SW480 (cell line): ENCODE measurements around the gene ELMO3.

ENCODE experiments used
- DNase-seq: peaks from one replicate; pipeline ENCODE4 v3.0.0-alpha.2; 2016; ENCODE audit warnings: low spot score

Gene ELMO3

DNA sequence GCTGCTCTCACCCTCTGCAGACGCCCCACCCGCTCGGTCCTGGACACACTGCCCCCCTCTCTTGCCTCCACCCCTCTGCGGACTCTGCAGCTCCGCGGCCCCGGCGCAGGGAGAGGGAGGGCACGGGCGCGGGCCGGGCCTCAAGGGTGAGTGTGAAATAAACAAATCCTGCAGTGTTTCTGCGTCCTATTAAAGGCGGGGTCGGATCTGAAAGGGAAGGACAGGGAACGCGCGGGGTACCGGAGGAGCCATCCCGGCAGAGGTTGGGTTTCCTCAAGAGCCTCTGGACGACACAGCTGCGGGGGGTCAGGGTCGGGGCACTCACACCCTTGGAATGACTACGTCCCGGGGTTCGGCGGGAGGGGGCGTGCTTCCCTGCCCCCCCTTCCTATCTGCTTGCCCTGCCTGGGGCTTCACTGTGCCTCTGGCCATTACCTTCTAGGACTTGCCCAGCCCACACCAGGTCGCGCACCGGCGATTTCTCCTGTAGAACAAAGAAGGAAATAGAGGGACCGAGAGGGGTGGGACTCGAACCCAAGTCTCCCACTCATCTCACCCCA lies 34.9 kb upstream of the ELMO3 start:
- no peak for DNase-seq

DNA sequence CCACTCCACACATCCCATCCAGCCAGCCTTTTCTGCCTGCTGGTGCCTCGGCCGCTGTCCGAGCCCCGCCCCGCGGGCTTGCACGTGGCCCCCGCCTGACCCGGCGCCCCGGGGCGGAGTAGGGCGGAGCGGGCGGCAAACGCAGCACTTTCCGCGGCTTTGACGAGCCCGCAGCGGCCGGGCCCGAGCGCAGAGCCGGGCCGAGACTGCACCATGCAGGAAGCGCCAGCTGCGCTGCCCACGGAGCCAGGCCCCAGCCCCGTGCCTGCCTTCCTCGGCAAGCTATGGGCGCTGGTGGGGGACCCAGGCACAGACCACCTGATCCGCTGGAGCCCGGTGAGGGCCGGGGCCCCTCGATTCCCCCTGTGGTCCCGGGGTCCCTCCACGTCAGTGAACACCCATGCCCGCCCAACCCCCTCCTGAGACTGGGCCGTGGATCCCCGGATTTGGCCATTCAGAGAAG lies 34.3 kb upstream of the ELMO3 start, which contains the start of gene HSF4:
TSS of gene HSF4 (plus strand) at position 147 of the 463 bp plus-strand sequence. CDS start at position 214, 67 bp downstream.
- no peak for DNase-seq

DNA sequence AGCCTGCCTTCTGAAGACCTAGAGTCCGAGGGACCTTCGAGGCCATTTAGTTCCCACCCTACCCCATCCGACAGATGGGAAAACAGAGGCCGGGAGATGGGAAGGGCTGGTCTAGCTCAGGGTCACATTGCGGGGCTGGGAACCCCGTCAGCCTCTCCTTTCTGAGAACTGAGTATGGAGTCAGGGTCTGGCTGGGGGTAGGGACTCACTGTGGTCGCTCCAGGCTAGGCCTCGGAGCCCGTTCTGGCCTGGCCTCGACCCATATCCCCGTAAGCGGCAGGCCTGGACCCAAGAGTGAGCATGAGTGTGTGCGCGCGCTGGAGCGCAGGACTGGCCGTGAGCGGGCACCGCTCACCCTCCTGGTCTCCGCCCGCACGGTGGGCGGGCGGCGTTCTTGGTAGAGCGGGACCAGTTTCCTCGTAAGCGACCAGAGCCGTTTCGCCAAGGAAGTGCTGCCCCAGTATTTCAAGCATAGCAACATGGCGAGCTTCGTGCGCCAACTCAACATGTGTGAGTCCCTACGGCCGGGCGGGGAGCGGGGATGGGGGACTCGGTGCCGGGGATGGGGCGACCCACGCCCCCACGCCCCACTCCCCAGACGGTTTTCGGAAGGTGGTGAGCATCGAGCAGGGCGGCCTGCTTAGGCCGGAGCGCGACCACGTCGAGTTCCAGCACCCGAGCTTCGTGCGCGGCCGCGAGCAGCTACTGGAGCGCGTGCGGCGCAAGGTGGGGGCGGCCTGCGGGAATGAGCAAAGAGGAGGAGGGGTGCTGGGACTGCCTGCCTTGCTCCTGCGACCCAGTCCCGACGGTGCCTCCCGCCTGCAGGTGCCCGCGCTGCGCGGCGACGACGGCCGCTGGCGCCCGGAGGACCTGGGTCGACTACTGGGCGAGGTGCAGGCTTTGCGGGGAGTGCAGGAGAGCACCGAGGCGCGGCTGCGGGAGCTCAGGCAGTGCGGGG lies 33.5 kb upstream of the ELMO3 start:
- no peak for DNase-seq

DNA sequence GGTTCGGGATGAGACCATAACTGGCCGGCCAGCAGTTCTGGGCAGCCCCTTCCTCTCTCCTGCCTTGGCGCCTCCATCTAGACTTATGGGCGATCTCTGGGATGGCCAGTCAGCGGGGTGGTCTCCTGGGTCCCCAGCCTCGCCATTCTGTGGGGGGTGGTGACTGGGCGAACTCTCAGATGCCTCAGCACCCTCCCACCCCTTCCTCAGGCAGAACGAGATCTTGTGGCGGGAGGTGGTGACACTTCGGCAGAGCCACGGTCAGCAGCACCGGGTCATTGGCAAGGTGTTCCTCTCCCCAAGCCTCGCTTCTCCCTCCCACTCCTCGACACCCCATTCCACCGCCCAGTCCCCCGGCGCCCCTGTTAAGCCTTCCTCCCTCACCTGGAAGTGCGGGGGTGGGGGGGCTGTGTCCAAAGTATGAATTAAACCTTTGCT lies 32.8 kb upstream of the ELMO3 start:
- no peak for DNase-seq

DNA sequence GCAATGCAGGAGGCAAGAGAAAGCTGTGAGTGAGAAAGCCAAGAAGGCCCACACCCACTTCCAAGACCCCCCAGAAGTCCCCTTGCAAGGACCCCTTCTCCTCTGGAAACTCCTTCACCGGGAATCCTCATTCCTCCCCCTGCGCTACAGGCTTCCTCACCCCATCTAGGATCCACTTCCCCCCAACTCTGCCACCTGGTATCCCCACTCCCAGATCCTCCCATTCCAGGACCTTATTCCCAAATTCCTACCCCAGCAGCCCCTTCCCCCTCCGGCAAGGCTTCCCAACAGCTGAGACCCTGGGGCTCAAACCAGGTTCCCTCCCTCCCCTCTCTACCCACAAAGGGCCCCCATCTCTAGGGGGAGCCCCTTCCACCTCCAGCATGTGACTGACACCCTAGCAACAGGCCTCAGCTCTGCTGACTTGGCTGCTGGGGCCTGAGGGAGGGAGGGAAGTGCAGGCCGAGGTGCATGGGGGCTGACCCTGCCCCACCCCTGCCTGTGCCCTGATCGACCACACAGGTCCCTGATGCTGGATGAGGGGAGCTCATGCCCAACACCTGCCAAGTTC lies 32.2 kb upstream of the ELMO3 start:
- no peak for DNase-seq

DNA sequence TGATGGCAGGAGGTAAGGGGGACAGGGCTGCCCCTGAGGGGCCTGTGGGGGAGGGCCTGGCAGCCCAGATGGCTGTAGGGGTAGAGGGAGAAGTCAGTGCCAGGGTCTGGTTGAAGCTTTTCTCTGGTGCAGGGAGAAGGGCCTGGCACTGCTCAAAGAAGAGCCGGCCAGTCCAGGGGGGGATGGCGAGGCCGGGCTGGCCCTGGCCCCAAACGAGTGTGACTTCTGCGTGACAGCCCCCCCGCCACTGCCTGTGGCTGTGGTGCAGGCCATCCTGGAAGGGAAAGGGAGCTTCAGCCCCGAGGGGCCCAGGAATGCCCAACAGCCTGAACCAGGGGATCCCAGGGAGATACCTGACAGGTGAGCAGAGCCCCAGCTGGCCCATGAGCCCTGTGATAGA lies 31.3 kb upstream of the ELMO3 start:
- DNase-seq = no peak

DNA sequence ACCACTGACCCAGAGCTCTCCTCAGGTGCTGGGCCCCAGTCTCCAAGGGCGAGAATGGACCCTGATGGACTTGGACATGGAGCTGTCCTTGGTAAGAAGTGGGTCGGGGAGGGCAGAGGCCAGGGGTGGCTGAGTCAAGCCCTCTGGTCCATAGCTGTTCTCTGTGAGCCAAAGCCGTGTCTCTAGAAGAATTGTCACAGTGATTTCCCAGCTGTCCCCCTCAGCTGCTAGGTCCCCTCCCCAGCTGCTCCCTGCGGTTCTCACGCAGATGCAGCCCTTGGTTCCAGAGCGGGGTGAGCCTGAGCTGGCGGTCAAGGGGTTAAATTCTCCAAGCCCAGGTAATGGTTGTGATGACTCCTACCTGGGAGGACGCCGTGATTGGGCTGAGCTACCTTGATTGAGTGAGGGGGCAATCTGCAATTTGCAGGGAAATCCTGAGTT lies 29.9 kb upstream of the ELMO3 start:
- DNase-seq = no peak

DNA sequence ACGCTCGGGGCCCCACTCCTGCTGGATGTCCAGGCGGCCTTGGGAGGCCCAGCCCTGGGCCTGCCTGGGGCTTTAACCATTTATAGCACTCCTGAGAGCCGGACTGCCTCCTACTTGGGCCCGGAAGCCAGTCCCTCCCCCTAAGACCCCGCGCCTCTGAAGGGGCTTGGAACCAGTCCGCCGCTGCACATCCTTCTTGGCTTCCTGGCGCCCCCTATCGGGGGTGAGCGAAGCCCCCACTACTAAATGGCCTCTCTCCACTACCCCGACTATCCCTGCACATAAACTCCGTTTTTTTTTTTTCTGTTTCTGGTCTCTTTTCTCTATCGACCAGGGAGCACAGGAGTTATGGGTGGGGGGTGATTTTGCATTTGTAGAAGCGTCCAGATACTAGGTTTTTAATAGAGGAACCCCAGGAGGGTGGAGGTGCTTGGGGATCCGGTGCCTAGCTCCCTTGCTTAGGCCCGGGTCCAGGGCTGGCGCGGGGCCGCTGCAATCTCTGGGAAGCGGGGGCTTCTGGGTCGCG lies 29.2 kb upstream of the ELMO3 start:
- no peak for DNase-seq

DNA sequence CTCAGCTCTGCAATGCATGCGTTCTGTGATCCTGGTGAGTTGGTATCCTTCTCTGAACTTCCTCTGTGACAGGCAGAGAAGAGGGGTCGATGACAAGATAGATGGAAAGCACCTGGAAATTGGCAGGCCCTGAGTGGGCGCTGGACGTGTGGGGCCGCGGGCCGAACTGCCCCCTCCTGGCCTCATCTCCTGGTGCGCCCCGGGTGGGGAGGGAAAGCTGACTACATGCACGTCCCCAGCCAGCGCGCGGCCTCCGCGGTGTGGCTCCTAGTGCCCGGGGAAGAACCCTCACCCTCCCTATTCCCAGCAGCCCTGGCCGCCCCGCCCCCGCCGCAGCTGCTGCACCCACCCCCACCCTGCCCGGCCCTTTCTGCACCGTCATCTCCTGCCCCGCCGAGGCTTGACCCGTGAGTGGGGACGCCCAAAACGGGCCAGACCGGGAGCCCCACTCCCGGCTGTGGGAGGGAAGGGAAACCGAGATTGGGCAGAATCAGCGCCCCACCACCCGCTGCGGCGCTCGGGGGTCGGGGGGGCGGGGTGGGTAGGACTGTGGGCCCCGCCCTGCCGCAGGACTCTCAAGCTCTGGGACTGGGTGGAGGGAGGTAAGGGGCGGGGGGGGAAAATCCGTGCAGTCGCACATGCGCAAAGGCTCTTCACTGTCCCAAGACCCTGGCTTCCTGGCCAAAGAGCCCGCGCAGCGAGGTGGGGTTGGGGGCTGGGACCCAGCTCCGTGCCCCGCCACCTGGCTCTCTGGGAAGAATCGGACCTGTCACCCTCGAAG lies 28.6 kb upstream of the ELMO3 start, which contains the start of gene NOL3:
TSS of gene NOL3 (plus strand) at position 371 of the 781 bp plus-strand sequence.
- peak; percentile 61 for DNase-seq

DNA sequence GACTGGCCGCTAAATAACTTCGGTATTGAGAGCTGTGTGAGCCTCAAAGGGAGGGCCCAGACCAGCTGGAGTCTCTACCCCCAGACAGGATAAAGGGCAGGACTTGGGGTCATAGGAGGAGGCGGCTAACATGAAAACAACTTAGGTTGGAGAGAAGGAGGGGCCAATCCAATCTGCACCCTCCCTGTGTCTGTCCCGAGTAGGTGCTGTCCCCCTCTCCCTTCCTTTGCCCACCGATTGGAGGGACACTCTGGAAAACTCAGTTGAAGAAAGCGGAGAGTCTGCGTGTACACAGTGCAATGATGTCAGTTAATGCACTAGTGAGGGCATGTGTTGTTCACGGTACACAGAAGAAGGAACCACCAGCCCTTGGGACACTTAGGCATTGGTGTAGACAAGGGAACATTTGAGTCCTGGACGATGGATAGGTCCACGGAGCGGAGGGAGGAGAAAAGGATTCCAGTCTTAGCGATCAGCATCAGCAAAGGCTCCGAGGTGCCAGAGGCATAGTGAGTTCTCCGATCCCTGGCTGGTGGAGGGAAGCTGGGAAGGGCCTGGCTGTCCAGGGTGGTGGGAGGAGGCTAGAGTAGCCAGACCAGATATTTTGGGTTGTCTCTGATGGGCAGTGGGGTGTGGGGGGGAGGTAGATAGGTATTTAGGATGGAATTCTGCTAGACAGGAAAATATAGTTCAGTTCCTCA lies 27.8 kb upstream of the ELMO3 start:
- no peak for DNase-seq

DNA sequence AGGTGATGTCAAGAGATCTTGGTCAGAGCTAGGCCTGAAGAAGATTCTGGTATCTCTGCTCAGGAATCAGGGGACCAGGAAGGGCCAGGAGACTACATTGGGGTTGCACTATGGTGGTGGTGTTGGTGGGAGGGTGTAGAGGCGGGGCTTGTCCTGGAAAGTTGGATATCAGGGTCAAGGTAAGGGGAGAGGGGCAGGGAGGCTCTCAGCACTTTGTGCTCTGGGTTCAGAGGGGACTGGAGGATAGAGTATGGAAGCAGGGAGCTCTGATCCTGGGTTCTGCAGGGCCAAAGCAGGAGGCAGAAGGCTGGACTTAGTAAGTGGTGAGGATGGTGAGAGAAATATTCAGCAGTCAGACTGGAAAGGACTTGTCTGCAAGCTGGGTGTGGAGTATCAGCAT lies 25.6 kb upstream of the ELMO3 start:
- peak; percentile 25 for DNase-seq

DNA sequence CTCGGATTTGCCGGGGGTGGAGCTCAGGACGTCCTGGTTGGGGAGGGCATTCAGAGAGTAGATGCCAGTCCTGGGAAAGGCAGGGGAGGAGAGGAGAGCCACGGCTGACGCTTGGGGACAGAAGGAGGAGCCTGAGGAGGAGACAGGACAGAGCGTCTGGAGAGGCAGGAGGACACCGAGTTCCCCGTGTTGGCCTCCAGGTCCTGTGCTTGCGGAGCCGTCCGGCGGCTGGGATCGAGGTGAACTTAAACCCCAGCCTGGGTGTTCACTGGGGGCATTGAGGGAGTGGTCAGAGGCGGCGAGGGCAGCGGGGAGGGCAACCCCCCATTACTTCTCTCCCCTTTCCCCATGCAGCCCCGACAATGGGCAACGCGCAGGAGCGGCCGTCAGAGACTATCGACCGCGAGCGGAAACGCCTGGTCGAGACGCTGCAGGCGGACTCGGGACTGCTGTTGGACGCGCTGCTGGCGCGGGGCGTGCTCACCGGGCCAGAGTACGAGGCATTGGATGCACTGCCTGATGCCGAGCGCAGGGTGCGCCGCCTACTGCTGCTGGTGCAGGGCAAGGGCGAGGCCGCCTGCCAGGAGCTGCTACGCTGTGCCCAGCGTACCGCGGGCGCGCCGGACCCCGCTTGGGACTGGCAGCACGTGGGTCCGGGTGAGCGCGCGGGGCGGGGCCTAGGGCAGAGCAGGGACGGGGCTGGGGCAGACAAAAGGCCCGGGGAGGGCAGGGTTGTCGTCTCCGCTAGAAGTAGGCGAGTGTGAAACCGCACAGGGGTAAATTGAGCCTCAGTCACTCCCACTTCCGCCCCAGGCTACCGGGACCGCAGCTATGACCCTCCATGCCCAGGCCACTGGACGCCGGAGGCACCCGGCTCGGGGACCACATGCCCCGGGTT lies 24.9 kb upstream of the ELMO3 start:
- DNase-seq = peak; percentile 91

DNA sequence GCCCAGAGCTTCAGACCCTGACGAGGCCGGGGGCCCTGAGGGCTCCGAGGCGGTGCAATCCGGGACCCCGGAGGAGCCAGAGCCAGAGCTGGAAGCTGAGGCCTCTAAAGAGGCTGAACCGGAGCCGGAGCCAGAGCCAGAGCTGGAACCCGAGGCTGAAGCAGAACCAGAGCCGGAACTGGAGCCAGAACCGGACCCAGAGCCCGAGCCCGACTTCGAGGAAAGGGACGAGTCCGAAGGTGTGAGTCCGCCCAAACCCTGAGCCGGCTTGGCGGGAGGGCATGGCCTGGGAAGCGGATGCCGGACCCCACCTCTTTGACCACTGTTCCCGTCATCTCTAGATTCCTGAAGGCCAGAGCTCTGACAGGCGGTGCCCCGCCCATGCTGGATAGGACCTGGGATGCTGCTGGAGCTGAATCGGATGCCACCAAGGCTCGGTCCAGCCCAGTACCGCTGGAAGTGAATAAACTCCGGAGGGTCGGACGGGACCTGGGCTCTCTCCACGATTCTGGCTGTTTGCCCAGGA lies 24.2 kb upstream of the ELMO3 start:
- DNase-seq = peak; percentile 43

DNA sequence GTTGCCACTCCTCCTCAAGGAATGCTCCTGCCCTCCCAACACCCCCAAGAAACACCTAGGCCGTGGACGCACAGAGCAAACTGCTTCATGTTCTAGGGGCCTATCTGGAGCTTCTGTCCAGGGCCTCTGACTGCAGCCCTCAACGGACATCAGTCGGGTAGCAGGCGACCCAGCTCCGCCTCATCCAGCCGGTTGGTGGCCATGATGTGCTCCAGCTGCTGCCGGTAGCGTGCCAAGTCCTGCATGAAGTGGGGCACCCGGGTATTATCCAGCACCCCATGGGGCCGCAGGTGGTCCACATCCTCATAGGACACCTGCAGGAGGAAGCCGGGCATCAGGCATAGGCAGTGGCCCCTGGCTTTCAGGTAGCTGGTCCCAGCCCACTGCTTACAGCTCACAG lies 22.3 kb upstream of the ELMO3 start:
- no peak for DNase-seq

DNA sequence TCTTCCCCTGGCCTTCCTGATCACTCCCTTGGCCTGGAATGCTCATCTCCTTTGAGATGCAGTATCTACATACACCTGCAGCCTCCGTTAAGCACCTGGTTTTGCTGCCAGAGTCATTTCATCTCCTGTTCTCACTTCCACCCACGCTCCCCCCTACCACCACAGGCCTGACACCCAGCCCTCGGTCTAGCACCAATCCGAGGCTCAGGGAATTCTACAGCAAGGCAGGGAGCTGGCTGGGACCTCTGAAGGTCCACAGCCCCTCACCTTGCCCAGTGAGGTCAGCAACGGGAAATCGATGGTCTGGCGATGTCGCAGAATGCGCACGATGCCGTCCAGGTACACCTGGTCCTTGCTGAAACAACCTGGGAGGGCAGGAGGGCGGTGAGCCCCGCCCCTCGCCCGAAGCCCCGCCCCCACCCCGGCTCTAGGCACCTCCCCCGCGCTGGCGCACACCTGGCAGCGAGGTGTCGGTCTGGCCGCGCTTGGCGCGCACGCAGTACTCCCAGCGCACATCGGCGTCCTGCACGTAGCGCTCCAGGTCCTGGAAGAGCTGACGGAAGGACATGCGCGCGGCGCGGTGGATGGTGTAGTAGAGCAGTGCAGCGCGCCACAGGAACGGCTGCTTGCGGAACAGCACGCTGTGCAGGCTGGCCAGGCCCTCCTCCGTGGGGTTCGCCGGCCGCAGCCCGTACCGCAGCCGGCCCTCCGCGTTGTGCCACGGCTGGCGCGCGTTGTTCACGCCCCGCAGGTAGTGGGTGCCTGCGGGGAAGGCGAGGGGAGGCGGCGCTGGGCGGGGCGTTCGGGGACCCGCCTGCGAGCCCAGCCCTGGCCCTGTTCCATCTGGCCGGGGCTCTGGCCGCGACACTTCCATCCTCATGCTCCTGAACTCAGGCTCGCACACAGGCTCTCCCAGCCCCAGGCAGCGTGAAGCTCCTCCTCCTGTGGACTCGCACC lies 20.9 kb upstream of the ELMO3 start:
- DNase-seq = peak; percentile 94

DNA sequence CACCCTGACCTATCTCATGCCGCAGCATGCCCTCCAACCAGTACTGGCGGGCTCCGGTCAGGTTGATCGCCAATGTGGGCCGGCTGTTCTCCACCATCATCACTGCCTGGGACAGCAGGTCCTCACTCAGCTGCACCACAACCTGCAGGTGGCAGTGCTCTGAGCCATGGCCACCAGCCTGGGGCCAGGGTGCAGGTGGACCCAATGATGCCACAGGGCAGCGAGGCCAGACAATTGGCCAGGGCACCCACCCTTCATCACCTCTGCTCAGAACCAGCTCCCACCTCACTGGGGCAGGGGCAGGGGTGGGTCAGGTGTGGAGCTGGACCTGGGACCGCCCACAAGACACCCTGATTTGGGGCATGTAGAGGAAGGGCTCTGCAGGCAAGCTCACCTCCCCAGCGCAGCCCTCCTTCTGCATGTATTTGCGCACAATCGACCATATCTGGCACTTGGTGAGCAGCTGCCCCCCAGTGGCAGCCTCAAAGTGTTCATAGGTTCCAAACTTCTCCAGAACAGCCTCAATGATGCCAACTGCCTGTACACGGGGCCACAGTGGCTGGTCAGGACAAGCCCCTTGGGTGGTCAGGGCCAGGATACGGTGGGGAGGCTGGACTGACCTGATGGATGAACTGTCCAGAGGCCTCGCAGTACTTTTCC lies 19.4 kb upstream of the ELMO3 start:
- no peak for DNase-seq

DNA sequence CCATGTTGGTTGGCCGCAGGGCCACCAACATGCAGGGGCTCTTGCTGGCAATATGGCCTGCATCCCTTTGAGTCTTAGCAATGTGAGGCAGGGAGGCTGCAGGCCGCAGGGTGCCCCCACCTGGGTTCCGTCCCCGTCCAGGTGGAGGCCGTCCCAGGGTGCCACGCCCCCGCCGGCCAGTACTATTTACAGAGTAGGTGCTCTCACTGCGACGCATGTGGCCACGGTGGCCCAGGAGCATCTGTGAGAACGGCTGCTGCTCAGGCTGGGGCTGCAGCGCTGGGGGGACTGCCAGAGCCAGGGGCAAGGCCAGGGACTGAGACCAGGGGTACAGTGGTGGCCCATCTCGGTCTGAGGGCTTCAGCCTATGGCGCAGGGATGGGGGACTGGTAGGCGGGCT lies 18.8 kb upstream of the ELMO3 start:
- DNase-seq = no peak

DNA sequence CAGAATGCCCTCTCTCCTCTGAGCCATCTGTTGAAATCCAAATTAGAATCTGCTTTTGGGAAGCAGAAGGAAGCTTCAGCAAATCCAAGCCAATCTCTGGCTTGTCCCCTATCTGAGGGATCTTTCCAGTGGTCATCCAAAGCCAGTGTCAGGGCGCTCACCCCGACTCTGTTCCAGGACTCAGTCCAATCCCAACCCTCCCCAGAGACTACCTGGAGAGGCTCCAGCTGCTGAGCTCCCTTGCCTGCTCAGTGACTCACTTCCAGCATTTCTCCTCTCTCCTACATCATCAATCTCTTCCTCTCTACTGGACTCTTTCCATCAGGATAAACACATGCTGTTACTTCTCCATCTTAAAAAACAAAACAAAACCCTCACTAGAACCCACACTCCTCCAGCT lies 17.6 kb upstream of the ELMO3 start:
- DNase-seq = no peak
